SU-DHL-6 (cell line): ENCODE results near the gene WDR4.

Experiments used
- H2AFZ ChIP-seq: fragments of 200-600 bp; sonication (generic); 2 replicates; pipeline ENCODE4 v1.6.1; 2014; ENCODE audit warnings: low read depth, mild to moderate bottlenecking, moderate library complexity, mixed read lengths, antibody characterized with exemption, low read length; ENCODE audit not compliant: severe bottlenecking
- H3F3A ChIP-seq: fragments of 200-600 bp; shearing (Covaris generic); 2 replicates; pipeline ENCODE4 v1.6.0; 2016; ENCODE audit warnings: antibody characterized with exemption, mild to moderate bottlenecking; ENCODE audit not compliant: insufficient read depth
- H3K27ac ChIP-seq: fragments of 200-600 bp; sonication (generic); 2 replicates; pipeline ENCODE4 v1.5.1; 2016; ENCODE audit warnings: low read depth, mild to moderate bottlenecking, low read length, moderate library complexity, mixed read lengths
- H3K27me3 ChIP-seq: fragments of 200-600 bp; sonication (generic), shearing (Covaris generic); 2 replicates; pipeline ENCODE4 v1.6.0; 2014; ENCODE audit warnings: mild to moderate bottlenecking, low read length
- H3K36me3 ChIP-seq: fragments of 200-600 bp; sonication (generic); 2 replicates; pipeline ENCODE4 v1.6.1; 2014; ENCODE audit warnings: mild to moderate bottlenecking, low read length, mixed read lengths
- H3K4me2 ChIP-seq: fragments of 300-600, 200-600 bp; shearing (Covaris generic), sonication (generic); 2 replicates; pipeline ENCODE4 v1.6.0; 2014; ENCODE audit warnings: low read length, low read depth, mild to moderate bottlenecking; ENCODE audit not compliant: poor library complexity, severe bottlenecking
- H3K4me3 ChIP-seq: fragments of 200-600 bp; sonication (generic); 2 replicates; pipeline ENCODE4 v1.5.1; 2014; ENCODE audit warnings: antibody characterized with exemption, low read length, mild to moderate bottlenecking, mixed read lengths; ENCODE audit not compliant: insufficient read depth, poor library complexity, severe bottlenecking
- H3K79me2 ChIP-seq: fragments of 200-600 bp; sonication (generic); 2 replicates; pipeline ENCODE4 v1.6.1; 2014; ENCODE audit warnings: mild to moderate bottlenecking, low read length, moderate library complexity; ENCODE audit not compliant: insufficient read depth
- H3K9ac ChIP-seq: fragments of 200-600 bp; sonication (generic); 2 replicates; pipeline ENCODE4 v1.7.0; 2014; ENCODE audit warnings: mild to moderate bottlenecking, low read length
- H3K9me2 ChIP-seq: fragments of 200-600 bp; sonication (generic); replicated peaks from 2 replicates; pipeline ENCODE4 v1.6.1; 2014; ENCODE audit warnings: low read length; ENCODE audit not compliant: insufficient read depth
- H3K9me3 ChIP-seq: fragments of 200-600 bp; sonication (generic); 2 replicates; pipeline ENCODE4 v1.6.1; 2014; ENCODE audit warnings: low read length, mixed read lengths; ENCODE audit not compliant: insufficient read depth
- H4K20me1 ChIP-seq: fragments of 200-600 bp; sonication (generic); 2 replicates; pipeline ENCODE4 v1.6.1; 2014; ENCODE audit warnings: low read depth, mild to moderate bottlenecking, antibody characterized with exemption, low read length, moderate library complexity, mixed read lengths
- EZH2phosphoT487 ChIP-seq: fragments of 200-600 bp; sonication (generic), shearing (Covaris generic); conservative IDR thresholded peaks from 2 replicates; pipeline ENCODE4 v1.6.1; 2018; ENCODE audit warnings: mild to moderate bottlenecking, antibody characterized with exemption, low read length, moderate library complexity, mixed read lengths
- TF ChIP-seq, protein P1 (sequence below): fragments of 200-600 bp; sonication (generic); IDR thresholded peaks from one replicate; pipeline ENCODE4 v1.5.1; 2017; ENCODE audit warnings: antibody characterized with exemption, mild to moderate bottlenecking, low read length, moderate library complexity; ENCODE audit not compliant: insufficient read depth, poor library complexity, severe bottlenecking

The WDR4 gene

DNA sequence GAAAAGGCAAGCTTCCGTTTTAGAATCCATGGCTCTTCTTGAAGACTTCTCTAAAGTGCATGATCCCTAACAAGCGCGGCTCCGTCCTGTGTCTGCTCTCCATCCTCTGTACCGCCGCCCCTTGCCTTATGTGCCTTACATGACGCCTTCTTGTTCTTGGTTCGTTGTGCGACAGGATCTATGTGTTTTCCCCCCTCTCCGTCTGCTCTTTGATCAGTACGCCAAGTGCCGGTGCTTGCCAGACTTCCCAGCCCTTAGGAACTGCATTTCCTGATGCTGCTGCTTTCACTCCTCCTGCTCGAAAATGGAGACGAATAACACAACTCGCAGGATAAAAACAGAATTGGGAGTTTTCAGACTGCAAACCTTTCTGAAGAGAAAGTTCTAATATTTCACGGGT, 26.9 kb upstream of the WDR4 start:
- Histone ChIP-seq H2AFZ (no peak overlapping the region), H3K9me3 (no peaks in the 10 kb centered on the region), H3K27me3 (no peaks in the 10 kb centered on the region), H3K4me3 (no peak overlapping the region), H3K36me3 (no peaks in the 10 kb centered on the region), H3F3A (no peaks in the 10 kb centered on the region), H4K20me1 (no peaks in the 10 kb centered on the region), H3K9me2 (no peaks in the 10 kb centered on the region), H3K9ac (no peak overlapping the region), H3K27ac (no peak overlapping the region), H3K79me2 (no peaks in the 10 kb centered on the region; the same call in 1 of the 2 replicates), H3K4me2 (no peak overlapping the region)
- no peak for TF ChIP-seq EZH2phosphoT487
- TF ChIP-seq, protein P1, sequence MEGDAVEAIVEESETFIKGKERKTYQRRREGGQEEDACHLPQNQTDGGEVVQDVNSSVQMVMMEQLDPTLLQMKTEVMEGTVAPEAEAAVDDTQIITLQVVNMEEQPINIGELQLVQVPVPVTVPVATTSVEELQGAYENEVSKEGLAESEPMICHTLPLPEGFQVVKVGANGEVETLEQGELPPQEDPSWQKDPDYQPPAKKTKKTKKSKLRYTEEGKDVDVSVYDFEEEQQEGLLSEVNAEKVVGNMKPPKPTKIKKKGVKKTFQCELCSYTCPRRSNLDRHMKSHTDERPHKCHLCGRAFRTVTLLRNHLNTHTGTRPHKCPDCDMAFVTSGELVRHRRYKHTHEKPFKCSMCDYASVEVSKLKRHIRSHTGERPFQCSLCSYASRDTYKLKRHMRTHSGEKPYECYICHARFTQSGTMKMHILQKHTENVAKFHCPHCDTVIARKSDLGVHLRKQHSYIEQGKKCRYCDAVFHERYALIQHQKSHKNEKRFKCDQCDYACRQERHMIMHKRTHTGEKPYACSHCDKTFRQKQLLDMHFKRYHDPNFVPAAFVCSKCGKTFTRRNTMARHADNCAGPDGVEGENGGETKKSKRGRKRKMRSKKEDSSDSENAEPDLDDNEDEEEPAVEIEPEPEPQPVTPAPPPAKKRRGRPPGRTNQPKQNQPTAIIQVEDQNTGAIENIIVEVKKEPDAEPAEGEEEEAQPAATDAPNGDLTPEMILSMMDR, result no peak

DNA sequence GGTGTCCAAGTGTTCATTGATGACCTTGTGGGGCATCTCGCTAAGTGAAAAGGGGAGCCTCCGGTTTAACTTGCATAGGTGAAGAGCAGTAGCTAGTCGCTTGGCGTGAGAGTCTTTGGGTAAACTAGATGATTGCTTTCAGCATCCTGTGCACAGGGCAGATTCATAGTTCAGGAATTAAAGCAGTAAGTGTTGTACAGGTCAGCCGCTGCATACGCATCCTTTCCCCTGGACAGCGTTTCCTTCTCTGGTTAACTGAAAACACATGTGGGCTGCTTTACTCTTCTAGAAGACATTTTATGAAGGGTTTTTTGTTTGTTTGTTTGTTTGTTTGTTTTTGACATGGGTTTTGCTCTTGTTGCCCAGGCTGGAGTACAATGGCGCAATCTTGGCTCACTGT, 25.9 kb upstream of the WDR4 start:
- Histone ChIP-seq H2AFZ (no peak overlapping the region), H3K27ac (no peak overlapping the region), H3K9me3 (no peaks in the 10 kb centered on the region), H3K4me3 (no peak overlapping the region), H3K9me2 (no peaks in the 10 kb centered on the region), H3K27me3 (no peaks in the 10 kb centered on the region), H3K4me2 (no peak overlapping the region), H3K79me2 (no peaks in the 10 kb centered on the region; the same call in 1 of the 2 replicates), H4K20me1 (no peaks in the 10 kb centered on the region), H3F3A (no peaks in the 10 kb centered on the region), H3K36me3 (no peaks in the 10 kb centered on the region), H3K9ac (no peak overlapping the region)
- TF ChIP-seq, protein P1, result no peak
- TF ChIP-seq EZH2phosphoT487, result no peak

GRCh38 chr21:42903817-42904216, 24.5 kb upstream of the WDR4 start:
- TF ChIP-seq, protein P1, result no peak
- no peak for TF ChIP-seq EZH2phosphoT487
- no peaks in the 10 kb centered on the region for H3F3A ChIP-seq
- no peak overlapping the region for H3K27ac ChIP-seq
- H3K79me2 ChIP-seq, result no peaks in the 10 kb centered on the region; the same call in 1 of the 2 replicates
- no peak overlapping the region for H3K4me2 ChIP-seq
- H3K9me3 ChIP-seq, result no peaks in the 10 kb centered on the region
- no peak overlapping the region for H2AFZ ChIP-seq
- no peak overlapping the region for H3K9ac ChIP-seq
- no peaks in the 10 kb centered on the region for H3K27me3 ChIP-seq
- no peaks in the 10 kb centered on the region for H4K20me1 ChIP-seq
- no peaks in the 10 kb centered on the region for H3K9me2 ChIP-seq
- H3K4me3 ChIP-seq, result no peak overlapping the region
- no peaks in the 10 kb centered on the region for H3K36me3 ChIP-seq

GRCh38 chr21:42900446-42900845, 21.1 kb upstream of the WDR4 start:
- H3K27me3 ChIP-seq, result no peaks in the 10 kb centered on the region
- no peaks in the 10 kb centered on the region for H3K79me2 ChIP-seq
- no peak overlapping the region for H3K9ac ChIP-seq
- H3K27ac ChIP-seq, result no peak overlapping the region
- no peaks in the 10 kb centered on the region for H3K36me3 ChIP-seq
- H3K9me3 ChIP-seq, result no peaks in the 10 kb centered on the region
- H3K9me2 ChIP-seq, result no peaks in the 10 kb centered on the region
- no peaks in the 10 kb centered on the region for H4K20me1 ChIP-seq
- H3K4me2 ChIP-seq, result no peak overlapping the region
- H3K4me3 ChIP-seq, result no peak overlapping the region
- no peaks in the 10 kb centered on the region for H3F3A ChIP-seq
- TF ChIP-seq EZH2phosphoT487, result no peak
- TF ChIP-seq, protein P1, result no peak
- H2AFZ ChIP-seq, result no peak overlapping the region
